SK-N-MC (cell line): ENCODE results near the gene SLC5A10.

Experiments used
- DNase-seq: peaks from one replicate; pipeline ENCODE4 v3.0.0-alpha.2; 2011; ENCODE audit warnings: low read depth, low spot score
- H3K27ac ChIP-seq: fragments of 200-600 bp; sonication (generic); 2 replicates; pipeline ENCODE4 v1.5.1; 2016; ENCODE audit warnings: mixed run types
- H3K36me3 ChIP-seq: fragments of 200-600 bp; sonication (generic); 2 replicates; pipeline ENCODE4 v1.6.1; 2017; ENCODE audit warnings: antibody characterized with exemption, low read length, mixed read lengths; ENCODE audit not compliant: insufficient read depth
- H3K4me3 ChIP-seq: fragments of 200-600 bp; sonication (generic); 2 replicates; pipeline ENCODE4 v1.5.1; 2016
- H3K9ac ChIP-seq: fragments of 200-600 bp; sonication (generic); 2 replicates; pipeline ENCODE4 v1.8.0; 2017; ENCODE audit warnings: mixed run types, mixed read lengths; ENCODE audit not compliant: insufficient read length
- H3K9me3 ChIP-seq: fragments of 200-600 bp; sonication (generic); 2 replicates; pipeline ENCODE4 v1.6.1; 2017; ENCODE audit warnings: low read depth, mild to moderate bottlenecking, antibody characterized with exemption, low read length, moderate library complexity, mixed read lengths
- EZH2 ChIP-seq: fragments of 200-600 bp; sonication (generic); IDR thresholded peaks from one replicate; pipeline ENCODE4 v1.6.1; 2017; ENCODE audit warnings: antibody characterized with exemption
- FOXP2 ChIP-seq: optimal IDR thresholded peaks from 2 replicates; pipeline ENCODE3; 2011; ENCODE audit warnings: mild to moderate bottlenecking, moderate library complexity; ENCODE audit not compliant: insufficient read depth; ENCODE audit errors: extremely low read length, control extremely low read depth
- POLR2AphosphoS5 ChIP-seq: IDR thresholded peaks from 2 replicates; pipeline ENCODE4 v1.6.1; 2012; ENCODE audit warnings: mild to moderate bottlenecking, low read depth, low read length, borderline replicate concordance

The SLC5A10 gene

GRCh38 chr17:18938692-18939023 lies 13.3 kb upstream of the SLC5A10 start:
- no peak overlapping the region for H3K27ac ChIP-seq
- no peak for DNase-seq
- no peak overlapping the region for H3K4me3 ChIP-seq
- H3K36me3 ChIP-seq = no peaks in the 10 kb centered on the region
- H3K9me3 ChIP-seq = no peaks in the 10 kb centered on the region
- no peak overlapping the region for H3K9ac ChIP-seq
- TF ChIP-seq EZH2 = no peak
- no peak for TF ChIP-seq POLR2AphosphoS5
- TF ChIP-seq FOXP2 = no peak

- DNase-seq = no peak
- no peak for TF ChIP-seq EZH2
- no peak for TF ChIP-seq POLR2AphosphoS5
- TF ChIP-seq FOXP2 = no peak
- no peak overlapping the region for H3K4me3 ChIP-seq
Observed at GRCh38 chr17:18944646-18945045, 7.3 kb upstream of the SLC5A10 start.

GRCh38 chr17:18946536-18946935 lies 5.4 kb upstream of the SLC5A10 start:
- H3K36me3 ChIP-seq = no peaks in the 10 kb centered on the region
- H3K9ac ChIP-seq = no peak overlapping the region
- H3K9me3 ChIP-seq = no peaks in the 10 kb centered on the region
- TF ChIP-seq FOXP2 = no peak
- TF ChIP-seq EZH2 = no peak
- TF ChIP-seq POLR2AphosphoS5 = no peak
- H3K4me3 ChIP-seq = no peak overlapping the region
- DNase-seq = no peak
- no peak overlapping the region for H3K27ac ChIP-seq

More at GRCh38 chr17:18944646-18945045, 7.3 kb upstream of the SLC5A10 start:
- Histone ChIP-seq H3K36me3 (no peaks in the 10 kb centered on the region), H3K27ac (no peak overlapping the region), H3K9ac (no peak overlapping the region), H3K9me3 (no peaks in the 10 kb centered on the region)

DNA sequence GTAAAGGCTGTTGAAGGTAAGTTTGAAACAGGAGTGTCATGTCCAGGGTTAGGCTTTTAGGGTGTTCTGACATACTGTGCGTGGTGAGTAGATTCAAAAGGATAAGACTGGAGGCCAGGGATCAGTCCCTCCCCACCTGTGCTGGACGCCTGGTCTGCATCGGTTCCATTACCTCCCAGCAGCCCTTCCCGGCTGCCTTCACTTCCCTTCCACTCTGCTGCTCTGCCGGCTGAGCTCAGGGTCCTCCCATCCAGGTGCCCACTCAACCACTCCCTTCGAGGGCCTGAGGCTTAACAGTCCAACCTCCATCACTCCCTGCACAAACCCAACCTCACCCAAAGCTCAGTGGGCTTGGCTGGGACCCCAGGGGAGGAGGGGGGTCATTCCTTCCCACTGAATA lies 4.1 kb upstream of the SLC5A10 start:
- Histone ChIP-seq H3K4me3 (no peak overlapping the region), H3K36me3 (no peaks in the 10 kb centered on the region), H3K9ac (no peak overlapping the region), H3K27ac (no peak overlapping the region), H3K9me3 (no peaks in the 10 kb centered on the region)
- no peak for DNase-seq
- no peak for TF ChIP-seq FOXP2
- TF ChIP-seq POLR2AphosphoS5 = no peak
- TF ChIP-seq EZH2 = no peak

GRCh38 chr17:18948476-18949006 lies 3.4 kb upstream of the SLC5A10 start:
- Histone ChIP-seq H3K27ac (no peak overlapping the region), H3K9ac (no peak overlapping the region), H3K4me3 (no peak overlapping the region), H3K9me3 (no peaks in the 10 kb centered on the region), H3K36me3 (no peaks in the 10 kb centered on the region)
- TF ChIP-seq FOXP2 (no peak), EZH2 (no peak), POLR2AphosphoS5 (no peak)
- DNase-seq = no peak

GRCh38 chr17:18949566-18949965 lies 2.4 kb upstream of the SLC5A10 start:
- DNase-seq = no peak
- H3K27ac ChIP-seq = no peak overlapping the region
- H3K9ac ChIP-seq = no peak overlapping the region
- no peaks in the 10 kb centered on the region for H3K9me3 ChIP-seq
- no peaks in the 10 kb centered on the region for H3K36me3 ChIP-seq
- H3K4me3 ChIP-seq = no peak overlapping the region
- TF ChIP-seq FOXP2 = no peak
- no peak for TF ChIP-seq EZH2
- no peak for TF ChIP-seq POLR2AphosphoS5

GRCh38 chr17:18950346-18950745 lies 1.6 kb upstream of the SLC5A10 start:
- Histone ChIP-seq H3K36me3 (no peaks in the 10 kb centered on the region), H3K9me3 (no peaks in the 10 kb centered on the region), H3K27ac (no peak overlapping the region), H3K4me3 (no peak overlapping the region), H3K9ac (no peak overlapping the region)
- TF ChIP-seq FOXP2 (no peak), EZH2 (no peak), POLR2AphosphoS5 (no peak)
- DNase-seq = no peak

GRCh38 chr17:18950944-18951905 lies 740 bp upstream of the SLC5A10 start:
- Histone ChIP-seq H3K9ac (no peak overlapping the region), H3K27ac (no peak overlapping the region), H3K36me3 (no peaks in the 10 kb centered on the region), H3K4me3 (no peak overlapping the region), H3K9me3 (no peaks in the 10 kb centered on the region)
- DNase-seq = no peak
- no peak for TF ChIP-seq POLR2AphosphoS5
- no peak for TF ChIP-seq EZH2
- TF ChIP-seq FOXP2 = no peak
